Fibroblast of skin of abdomen (primary cell): ENCODE data around the gene RAD51B. TPM values are rescaled to one million over a fixed set of nuclear protein-coding genes. Genes with fewer than 3 reads are reported as not detected.
"Not testable (repeated sequence)": the region's sequence is repeated elsewhere in the genome, so short reads cannot be mapped to it uniquely, and the experiment has no call there.

Experiments
- DNase-seq: peaks from one replicate; pipeline ENCODE4 v3.0.0-alpha.2; 2013
- polyA plus RNA-seq, 2 experiments: library from polyadenylated mRNA; unstranded; fragments of 120-200 nt; gene quantifications; one replicate each; pipeline ENCODE4 v1.2.1, GENCODE V29; 2013; ENCODE audit not compliant: insufficient read length in 2 of 2

The RAD51B gene
- polyA plus RNA-seq (2013, experiment 1 of 2; ENCODE audit: insufficient read length) = 7.4 TPM
- polyA plus RNA-seq (2013, experiment 2 of 2; ENCODE audit: insufficient read length) = 6.0 TPM

DNA sequence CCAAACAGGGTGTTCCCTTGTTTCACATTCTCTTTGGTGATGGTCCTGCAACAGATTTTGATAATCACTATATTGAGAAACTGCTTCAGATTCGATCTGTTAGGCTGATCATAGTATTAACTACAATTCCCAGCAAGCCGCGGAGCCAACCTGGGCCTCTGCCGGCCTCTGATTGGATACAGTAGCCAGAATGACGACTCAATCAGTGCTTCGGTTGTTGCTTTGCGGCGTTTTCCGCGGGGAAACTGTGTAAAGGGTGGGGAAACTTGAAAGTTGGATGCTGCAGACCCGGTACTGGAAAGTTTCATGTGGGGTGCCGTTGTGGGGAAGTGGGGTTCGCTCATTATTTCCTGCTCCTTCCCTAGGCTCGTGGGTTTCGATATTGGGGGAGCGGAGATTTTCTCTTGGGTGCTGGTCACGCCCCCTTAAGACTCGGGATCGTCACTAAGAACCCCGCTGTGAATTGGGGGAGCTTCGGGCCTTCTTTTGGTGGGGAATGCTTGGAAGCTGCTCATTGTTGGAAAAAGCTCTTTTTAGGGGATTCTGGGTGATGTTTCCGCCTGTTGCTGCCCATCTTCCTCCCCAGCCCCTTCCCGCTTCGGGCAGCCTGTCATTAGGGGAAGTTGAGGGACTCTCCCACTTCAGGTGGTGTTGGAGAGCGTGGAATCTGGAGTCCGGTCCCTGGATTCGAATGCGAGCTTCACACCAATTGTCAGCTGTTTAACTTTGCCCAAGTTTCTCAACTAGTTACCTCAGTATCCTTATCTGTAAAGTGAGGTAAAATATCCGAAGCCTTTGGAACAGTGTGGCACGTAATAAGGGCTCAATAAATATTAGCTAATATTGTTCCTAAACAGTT, at the start of gene RAD51B:
TSS of gene RAD51B (plus strand) at position 217 of the 859 bp plus-strand sequence.
- DNase-seq = peak; percentile 83

DNA sequence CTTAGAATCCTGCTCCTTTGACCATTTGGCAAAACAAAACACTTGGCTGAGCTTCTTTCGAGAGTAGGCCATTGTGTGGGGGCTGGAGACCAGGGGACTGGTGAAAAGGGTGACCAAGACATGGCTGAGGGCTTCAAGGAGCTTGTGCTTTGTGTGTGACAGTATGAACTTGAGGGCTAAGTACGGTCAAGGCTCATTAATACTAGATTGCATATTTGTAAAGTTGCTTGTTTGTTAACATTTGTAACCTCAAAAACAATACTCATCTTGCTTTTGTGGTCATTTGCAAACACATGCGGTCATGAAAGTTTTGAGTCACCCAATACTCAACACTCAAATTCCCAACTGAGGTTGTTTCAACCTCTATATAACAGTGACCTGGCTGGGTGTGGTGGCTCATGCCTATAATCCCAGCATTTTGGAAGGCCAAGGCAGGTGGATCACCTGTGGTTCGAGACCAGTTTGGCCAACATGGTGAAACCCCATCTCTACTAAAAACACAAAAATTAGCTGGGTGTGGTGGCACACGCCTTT, 45.7 kb upstream of the RAD51B start:
- DNase-seq = no peak

DNA sequence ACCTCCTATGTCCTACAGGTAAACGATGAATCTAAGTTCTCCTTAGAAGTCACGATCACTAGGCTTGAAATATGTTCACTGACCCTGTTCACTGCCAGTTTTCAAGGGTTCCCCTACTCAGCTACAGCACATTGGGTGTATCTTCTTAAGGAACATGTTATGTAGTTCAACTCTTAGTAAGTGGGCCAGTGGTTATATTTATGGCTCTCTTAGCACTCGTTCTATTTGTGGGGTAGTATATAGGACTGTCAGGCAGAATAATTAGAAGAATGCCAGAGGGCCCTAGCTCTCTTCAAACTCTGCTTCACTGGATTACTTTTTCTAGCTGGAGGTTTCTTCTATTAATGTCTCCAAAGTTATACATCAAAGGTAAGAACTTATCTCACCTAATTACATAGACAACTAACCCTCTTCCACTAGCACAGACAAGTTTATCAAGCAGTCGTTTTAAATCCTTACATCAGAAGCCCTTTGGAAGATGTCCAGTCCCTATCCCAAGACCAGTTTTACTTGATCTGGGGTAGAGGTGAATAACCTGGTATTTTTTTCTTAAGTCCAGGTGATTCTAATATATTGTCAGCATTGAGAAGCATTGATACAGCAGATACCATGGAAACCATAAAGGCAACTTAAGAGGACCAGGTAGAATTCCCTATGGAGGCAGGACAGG, 42.8 kb upstream of the RAD51B start:
- no peak for DNase-seq

GRCh38 chr14:67778792-67779191, 40.8 kb upstream of the RAD51B start:
- no peak for DNase-seq

GRCh38 chr14:67782090-67782489, 37.5 kb upstream of the RAD51B start:
- no peak for DNase-seq

- no peak for DNase-seq
Measured at GRCh38 chr14:67784244-67784823, 35.2 kb upstream of the RAD51B start.

DNA sequence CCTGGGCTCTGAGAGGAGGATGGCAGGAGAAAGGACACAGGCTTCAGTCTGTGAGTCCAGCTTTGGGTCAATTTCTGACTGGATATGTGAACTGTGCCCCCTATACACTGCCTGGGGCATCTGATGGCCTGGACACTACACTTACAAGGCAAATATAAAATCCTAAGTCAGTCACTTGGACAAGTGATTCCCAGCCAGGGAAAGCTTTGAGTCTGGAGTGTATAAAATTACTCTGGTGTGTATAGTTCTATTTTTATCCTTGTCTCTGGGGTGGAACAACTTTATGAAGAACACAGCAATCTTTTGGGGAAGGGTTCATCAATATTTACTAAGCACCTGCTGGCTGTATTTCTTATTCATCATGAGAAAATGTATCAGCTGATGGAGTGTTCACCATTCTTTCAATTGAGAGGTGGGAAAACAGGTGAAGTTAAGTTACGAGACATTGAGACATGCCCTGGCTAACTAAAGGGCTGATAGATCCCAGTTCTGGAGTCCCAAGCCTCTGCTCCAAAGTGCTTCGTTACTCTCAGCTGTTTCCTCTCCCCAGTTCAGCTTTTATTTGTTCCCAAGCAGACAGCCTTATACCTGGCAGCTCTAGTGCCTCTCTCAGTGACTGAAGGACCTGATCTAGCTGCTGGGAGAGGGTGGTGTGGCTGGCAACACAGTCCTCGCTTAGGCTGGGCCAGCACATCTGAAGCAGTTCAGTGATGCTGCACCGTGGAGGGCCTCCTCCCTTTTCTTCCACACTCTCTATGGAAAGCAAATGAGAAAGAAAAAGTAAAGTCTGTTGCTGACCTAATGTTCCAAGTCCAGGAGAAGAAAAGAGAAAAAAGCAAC, 34.1 kb upstream of the RAD51B start:
- no peak for DNase-seq

- DNase-seq = no peak
Measured at GRCh38 chr14:67787673-67788072, 31.9 kb upstream of the RAD51B start.

DNA sequence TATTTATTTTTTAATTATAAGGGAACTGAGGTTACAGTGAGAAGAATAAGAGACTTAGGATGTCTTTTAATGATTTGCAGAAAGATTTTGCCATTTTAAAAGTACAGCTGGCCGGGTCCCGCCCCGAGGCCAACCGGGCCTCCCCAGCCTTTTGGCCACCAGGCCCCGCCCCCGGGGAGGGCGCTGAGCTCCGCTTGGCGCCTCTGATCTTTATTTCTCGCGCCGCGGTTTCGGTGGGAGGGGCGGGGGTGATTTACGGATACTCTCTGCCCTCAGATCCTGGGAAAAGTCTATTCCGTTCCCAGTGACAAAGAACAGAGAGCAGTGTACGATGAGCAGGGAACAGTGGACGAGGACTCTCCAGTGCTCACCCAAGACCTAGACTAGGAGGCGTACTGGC, 20.8 kb upstream of the RAD51B start:
- no peak for DNase-seq

DNA sequence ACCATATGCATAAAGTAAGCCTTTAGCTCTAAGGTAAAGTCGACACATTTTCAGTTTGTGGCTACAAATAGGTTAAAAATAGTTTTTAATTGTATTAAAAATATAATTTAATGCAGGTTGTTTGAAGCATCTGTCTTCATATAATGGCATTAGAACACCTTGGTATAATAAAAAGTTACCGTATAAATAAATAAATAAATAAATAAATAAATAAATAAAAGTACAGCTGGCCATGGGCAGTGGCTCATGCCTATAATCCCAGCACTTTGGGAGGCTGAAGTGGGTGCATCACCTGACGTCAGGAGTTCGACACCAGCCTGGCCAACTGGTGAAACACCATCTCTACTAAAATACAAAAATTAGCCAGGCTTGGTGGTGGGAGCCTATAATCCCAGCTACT, 18.8 kb upstream of the RAD51B start:
- no peak for DNase-seq

GRCh38 chr14:67806246-67806645, 13.3 kb upstream of the RAD51B start:
- DNase-seq = peak; percentile 9

GRCh38 chr14:67814821-67815220, 4.8 kb upstream of the RAD51B start:
- DNase-seq = no peak

GRCh38 chr14:67815573-67816225, 3.9 kb upstream of the RAD51B start:
- DNase-seq = peak; percentile 8

GRCh38 chr14:67816326-67817002, 3.1 kb upstream of the RAD51B start, which contains the start of gene ZFYVE26:
Gene ZFYVE26, minus strand, starts transcription at chr14:67816590. Its CDS starts 627 bp downstream, at chr14:67815963.
- peak; percentile 94 for DNase-seq

GRCh38 chr14:67817750-67818438, 1.7 kb upstream of the RAD51B start:
- no peak for DNase-seq

- DNase-seq = not testable (repeated sequence)
Measured at GRCh38 chr14:67818476-67818875, 1.1 kb upstream of the RAD51B start.

GRCh38 chr14:67820428-67820971, 921 bp downstream of the RAD51B start:
- peak; percentile 24 for DNase-seq

DNA sequence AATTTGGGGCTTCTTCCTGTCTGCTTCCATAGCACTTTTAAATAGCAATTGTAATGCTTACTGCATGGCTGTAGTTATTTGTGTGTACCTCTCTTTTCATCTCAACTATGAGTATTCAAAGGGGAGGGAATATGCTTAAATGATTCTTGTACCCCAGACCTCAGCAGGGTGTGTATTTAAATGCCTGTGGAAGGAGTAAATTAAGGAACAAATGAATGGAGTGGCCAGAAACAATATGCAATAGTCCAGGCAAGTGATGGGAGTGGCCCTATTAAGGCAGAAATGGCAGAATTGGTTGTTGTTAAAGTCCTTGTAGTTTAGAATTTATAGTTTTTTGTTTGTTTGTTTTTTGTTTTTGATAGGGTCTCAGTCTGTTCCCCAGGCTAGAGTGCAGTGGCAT, 1.5 kb downstream of the RAD51B start:
- no peak for DNase-seq

DNA sequence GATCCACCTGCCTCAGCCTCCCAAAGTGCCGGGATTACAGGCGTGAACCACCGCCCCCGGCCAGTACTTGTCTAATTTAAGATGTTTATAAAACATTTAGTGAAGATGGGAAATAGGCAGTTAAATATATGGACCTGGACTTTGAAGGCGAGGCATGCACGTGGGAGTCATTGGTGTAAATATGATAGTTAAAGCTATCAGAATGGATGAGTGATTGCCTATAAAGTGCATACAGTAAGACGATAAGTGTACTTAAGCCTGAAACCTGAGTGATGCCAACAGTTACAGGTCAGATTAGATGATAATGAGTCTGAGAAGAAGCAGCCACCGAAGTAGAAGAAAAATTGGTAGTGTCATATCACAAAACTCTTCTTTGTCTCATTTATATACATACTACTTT, 11.5 kb downstream of the RAD51B start:
- no peak for DNase-seq

DNA sequence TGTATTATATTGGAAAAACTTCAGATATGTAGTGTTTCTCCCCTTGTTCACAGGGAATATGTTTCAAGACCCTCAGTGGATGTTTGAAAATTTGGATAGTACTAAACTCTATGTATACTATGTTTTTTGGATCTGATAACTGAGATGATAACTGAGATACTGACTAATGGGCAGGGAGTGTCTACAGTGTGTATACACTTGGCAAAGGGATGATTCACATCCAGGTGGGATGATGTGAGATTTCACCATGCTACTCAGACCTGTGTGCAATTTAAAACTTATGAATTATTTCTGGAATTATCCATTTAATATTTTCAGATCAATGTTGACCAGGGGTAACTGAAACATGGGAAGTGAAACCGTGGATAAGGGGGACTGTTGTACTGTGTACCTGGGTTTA, 13.8 kb downstream of the RAD51B start:
- DNase-seq = no peak
